GM21528 (cell line): ENCODE measurements around the gene DAP.

Experiments used
- ATAC-seq: cut with Tn5 transposase; IDR thresholded peaks from one replicate; pipeline ENCODE4 v1.9.1; 2021; ENCODE audit warnings: mild to moderate bottlenecking, moderate library complexity; ENCODE audit not compliant: unreplicated experiment, low FRiP score

Gene DAP

GRCh38 chr5:10695055-10695649 lies 65.9 kb downstream of the DAP start:
- peak; percentile 44 for ATAC-seq

DNA sequence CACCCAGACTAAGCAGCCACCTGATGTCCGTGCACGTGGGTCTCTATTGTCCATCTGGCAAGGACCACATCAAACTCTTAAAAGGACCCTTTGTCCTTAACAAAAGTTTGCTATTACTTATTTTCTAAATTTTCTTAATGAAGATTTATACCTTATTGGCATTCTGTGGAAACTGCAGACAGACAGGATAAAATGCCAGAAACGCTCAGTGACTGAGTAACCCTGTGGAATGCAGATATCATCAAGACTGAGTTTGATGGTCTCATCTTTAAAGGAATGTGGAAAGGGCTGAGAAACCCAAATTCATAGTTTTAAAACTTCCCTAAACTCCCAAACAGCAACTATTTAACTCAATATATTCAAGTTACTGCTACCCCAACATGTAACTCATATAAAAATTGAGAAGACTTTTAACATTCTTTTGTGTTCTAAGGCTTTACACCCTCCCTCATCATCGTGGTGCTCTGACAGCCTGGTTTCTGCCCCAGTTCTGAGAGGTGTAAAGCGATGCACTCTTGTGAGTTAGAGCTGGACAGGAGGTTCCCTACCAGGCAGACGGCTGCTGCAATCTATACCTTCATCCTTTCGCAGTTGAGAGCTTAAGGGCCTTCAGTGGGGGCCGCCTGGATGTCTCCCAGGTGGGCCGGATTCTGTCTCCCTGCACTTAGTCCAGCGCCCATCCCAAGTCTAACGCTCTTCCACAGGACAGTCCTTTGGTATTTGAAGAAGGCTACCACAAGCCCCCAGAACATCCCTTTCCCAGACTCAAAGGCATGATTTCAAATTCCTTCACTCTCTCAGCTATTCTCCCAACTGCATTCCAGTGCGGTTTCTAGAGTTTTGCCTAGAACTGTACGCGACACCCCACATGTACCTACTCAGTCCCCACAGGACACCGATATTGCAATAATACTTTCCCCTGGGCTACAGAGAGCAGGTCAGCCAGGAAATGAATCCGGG lies 68.9 kb downstream of the DAP start:
- no peak for ATAC-seq

GRCh38 chr5:10690460-10691440 lies 70.3 kb downstream of the DAP start:
- ATAC-seq, result no peak

DNA sequence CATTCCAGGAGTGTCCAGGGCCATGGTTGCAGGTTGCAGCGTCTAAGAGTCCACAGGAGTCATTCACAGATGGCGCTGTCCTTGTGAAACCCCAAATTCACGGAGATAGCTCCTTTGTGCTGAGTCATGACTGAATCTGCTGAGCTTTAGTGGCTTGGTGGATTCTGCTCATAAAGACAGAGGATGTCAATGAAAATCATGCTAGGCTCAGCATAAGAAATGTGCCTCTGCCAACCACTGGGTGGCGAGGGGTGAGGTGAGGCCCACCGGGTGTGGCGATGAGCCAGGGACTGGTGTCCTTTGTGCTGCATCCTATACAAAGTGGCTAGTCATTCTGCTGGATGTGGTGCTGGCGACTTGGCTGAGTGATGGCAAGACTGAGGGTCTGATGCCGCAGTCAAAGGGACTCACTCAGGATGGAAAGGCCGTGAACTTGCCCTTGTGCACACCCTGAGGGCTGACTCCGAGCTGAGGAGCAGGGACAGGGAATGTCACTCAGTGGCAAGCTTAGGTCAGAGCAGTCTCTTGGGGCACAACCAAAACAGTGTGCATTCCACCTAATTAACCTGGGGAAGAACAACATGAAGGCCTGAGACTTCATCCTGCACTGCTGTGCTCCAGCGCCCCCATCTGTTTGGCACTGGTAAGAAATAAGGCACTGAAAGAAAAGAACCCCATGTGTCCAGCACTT lies 71.5 kb downstream of the DAP start:
- ATAC-seq, result no peak

GRCh38 chr5:10688651-10689171 lies 72.3 kb downstream of the DAP start:
- ATAC-seq, result no peak

DNA sequence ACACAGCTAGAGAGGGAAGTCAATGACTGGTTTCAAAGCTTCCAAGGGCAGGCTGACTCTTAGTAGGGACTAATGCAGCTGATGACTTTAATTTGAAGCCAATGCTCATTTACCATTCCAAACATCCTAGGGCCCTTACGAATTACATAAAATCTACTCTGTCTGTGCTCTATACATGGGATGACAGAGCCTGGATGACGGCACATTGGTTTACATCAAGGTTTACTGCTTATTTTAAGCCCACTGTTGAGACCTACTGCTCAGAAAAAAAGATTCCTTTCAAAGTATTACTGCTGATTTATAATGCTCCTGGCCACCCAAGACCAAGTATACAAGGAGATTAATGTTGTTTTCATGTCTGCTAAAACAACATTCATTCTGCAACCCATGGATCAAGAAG lies 74.1 kb downstream of the DAP start:
- no peak for ATAC-seq

DNA sequence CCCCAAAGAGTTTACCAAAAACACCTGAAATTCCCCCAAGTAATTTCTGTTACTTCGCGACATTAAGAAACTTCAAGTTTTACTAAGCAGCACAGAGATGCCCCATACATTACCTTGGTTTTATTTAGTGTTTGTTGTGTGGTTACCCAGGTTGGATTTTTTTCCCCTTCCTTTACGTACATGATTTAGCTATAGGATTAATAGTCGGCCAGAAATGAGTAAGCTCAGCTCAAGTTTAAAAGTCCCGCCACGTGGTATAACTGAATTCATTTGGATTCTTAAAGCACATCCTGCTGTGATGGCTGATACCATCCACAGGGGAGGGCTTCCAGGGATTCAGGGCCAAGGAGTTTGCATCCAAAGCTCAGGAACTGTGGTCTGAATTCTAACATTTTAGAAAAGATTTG lies 75.9 kb downstream of the DAP start:
- ATAC-seq, result peak; percentile 82

GRCh38 chr5:10684303-10685086 lies 76.5 kb downstream of the DAP start:
- peak; percentile 48 for ATAC-seq

DNA sequence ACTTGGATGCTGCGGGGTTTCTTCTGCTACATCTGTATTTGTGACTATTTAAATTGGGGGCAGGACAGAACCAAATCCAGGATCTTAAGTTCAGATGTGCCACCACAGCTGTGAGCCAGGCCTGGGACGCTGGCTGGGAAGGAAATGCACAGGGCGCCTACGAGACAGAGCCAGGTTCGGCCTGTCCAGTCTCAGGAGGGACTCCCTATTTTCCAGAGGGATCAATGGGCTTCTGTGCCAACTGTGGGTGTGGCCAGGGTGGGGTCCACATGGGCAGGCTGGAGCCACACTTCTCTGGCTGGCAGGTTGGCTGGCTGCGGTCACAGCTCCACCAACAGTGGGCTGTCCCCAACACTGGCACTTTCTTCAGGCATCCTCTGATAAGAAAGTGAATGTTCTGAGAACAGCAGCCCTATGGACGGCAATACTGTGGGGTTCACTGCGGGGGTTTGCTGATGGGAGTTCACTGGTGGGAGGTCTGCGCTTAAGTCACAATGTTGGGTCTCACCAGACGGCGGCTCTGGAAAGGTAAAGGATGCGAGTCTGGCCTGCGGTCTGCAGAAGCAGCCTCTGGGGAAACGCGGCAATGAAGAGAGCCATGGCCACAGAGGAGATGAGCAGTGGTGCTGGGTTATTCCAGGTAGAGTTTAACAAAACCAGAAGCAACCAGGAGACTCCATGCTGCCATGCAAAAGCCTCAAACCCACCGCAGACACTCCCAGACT lies 78.1 kb downstream of the DAP start:
- ATAC-seq, result no peak

DNA sequence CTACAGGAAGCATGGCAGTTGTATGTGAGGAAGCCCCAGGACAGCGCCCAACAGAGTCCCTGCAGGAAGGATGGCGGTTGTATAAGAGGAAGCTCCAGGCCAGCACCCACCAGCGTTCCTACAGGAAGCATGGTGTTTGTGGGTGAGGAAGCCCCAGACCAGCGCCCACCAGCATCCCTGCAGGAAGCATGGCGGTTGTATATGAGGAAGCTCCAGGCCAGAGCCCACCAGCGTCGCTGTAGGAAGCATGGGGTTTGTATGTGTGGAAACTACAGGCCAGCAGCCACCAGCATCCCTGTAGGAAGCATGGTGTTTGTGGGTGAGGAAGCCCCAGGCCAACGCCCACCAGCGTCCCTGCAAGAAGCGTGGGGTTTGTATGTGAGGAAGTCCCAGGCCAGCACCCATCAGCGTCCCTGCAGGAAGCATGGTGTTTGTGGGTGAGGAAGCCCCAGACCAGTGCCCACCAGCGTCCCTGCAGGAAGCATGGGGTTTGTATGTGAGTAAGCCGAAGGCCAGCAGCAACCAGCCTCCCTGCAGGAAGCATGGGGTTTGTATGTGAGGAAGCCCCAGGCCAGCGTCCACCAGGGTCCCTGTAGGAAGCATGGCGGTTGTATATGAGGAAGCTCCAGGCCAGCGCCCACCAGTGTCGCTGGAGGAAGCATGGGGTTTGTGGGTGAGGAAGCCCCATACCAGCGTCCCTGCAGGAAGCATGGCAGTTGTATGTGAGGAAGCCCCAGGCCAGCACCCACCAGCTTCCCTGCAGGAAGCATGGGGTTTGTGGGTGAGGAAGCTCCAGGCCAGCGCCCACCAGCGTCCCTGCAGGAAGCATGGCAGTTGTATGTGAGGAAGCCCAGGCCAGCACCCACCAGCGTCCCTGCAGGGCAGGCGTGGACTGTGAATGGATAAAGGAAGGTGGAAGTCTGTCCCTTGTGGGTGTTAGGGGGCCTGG lies 79.0 kb downstream of the DAP start:
- no peak for ATAC-seq

GRCh38 chr5:10680876-10681481 lies 80.1 kb downstream of the DAP start:
- no peak for ATAC-seq

DNA sequence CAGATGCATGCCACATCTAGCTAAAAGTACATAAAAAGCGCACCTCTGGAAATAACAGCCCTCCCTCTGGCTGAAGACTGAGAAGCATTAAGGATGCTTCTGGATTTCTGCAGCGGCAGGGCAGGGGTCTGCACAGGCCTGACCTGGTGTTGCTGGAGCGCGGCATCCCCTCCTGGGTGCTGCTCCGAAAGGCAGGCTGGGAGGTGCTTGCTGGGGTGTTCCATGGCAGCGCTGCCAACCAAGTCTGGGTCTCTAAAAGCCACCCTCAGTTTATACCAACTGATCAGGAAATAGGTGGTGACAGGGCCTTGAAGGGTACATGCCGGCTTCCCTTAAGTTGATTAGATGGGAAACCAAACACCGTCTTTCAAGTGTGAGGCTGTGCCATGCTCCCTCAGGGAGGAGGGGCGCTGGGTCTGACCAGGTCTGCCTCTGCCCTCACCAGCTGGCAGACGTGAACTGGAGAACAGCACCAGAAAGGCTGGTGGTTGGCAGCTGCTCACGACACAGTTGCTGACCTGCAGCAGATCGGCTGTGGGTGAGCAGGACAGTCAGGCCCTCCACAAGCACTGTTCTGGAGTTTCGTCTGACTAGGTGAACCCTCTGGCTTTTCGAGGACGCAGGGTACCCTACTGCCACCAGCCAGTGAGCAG lies 81.6 kb downstream of the DAP start:
- ATAC-seq, result no peak

GRCh38 chr5:10678244-10678643 lies 82.8 kb downstream of the DAP start:
- no peak for ATAC-seq

GRCh38 chr5:10677533-10677932 lies 83.5 kb downstream of the DAP start:
- no peak for ATAC-seq

- no peak for ATAC-seq
Observed at GRCh38 chr5:10676946-10677345, 84.1 kb downstream of the DAP start.

GRCh38 chr5:10676224-10676623 lies 84.8 kb downstream of the DAP start:
- ATAC-seq, result no peak
